ENCODE data around the gene S100A2.

The S100A2 gene

DNA sequence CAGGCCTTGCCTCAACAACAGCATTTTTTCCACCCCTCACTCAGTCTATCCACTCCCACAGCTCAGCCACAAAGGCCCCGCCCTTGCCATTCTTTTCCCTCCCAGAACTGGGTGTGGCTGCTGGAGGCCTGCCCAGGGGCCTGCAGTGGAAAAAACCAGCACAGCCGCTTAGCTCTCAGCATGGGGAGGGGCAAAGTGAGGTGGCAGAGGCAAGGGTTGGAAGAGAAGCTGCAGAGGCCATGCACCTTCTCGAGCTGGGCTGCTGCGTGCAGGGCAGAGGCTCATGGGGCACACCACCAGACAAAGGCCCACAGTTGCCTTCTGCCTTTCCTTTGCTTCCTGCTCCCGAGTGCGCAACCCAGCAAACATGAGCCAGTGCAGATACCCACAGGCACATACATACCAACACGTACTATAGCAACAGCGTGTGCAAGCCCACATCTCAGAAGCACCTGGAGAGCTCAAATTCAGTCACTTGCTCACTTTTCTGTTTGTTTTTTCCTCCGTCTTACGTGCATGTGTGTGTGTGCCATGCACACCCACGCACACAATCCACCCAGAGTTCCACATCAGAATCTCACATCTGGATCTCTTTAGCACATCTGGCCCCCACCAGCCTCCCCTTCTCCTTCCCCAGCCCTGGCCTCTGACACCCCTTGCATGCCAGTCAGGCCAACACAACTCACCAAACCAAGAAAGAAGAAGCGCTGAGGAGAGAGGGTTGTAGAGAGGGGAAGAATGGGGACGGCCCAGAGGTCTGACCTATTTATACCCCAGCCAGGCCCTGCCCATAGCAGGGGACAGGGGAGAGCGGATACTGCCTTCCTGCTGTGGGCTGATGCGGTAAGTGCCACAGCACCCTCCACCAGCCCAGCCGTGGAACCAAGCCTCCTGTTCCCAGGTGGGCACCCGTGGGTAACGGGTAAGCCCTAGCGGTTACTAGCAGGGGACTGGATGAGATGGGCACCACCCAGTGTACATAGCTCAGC is 20.3 kb downstream of the S100A2 start, which contains the start of gene S100A4:
Gene S100A4 (minus strand): TSS at position 740 of the 989 bp plus-strand sequence. CDS start 1,012 bp downstream, outside the sequence.
- peak; percentile 84 for DNase-seq (ENCODE audit: low read depth)

GRCh38 chr1:153544453-153545066 is 21.1 kb downstream of the S100A2 start:
- no peak for DNase-seq (ENCODE audit: low read depth)

- DNase-seq (ENCODE audit: low read depth), result no peak
Measured at GRCh38 chr1:153543736-153544135, 21.9 kb downstream of the S100A2 start.

- DNase-seq (ENCODE audit: low read depth), result no peak
Measured at GRCh38 chr1:153542956-153543711, 22.5 kb downstream of the S100A2 start.

- DNase-seq (ENCODE audit: low read depth), result no peak
Measured at GRCh38 chr1:153541641-153542590, 23.7 kb downstream of the S100A2 start.

DNA sequence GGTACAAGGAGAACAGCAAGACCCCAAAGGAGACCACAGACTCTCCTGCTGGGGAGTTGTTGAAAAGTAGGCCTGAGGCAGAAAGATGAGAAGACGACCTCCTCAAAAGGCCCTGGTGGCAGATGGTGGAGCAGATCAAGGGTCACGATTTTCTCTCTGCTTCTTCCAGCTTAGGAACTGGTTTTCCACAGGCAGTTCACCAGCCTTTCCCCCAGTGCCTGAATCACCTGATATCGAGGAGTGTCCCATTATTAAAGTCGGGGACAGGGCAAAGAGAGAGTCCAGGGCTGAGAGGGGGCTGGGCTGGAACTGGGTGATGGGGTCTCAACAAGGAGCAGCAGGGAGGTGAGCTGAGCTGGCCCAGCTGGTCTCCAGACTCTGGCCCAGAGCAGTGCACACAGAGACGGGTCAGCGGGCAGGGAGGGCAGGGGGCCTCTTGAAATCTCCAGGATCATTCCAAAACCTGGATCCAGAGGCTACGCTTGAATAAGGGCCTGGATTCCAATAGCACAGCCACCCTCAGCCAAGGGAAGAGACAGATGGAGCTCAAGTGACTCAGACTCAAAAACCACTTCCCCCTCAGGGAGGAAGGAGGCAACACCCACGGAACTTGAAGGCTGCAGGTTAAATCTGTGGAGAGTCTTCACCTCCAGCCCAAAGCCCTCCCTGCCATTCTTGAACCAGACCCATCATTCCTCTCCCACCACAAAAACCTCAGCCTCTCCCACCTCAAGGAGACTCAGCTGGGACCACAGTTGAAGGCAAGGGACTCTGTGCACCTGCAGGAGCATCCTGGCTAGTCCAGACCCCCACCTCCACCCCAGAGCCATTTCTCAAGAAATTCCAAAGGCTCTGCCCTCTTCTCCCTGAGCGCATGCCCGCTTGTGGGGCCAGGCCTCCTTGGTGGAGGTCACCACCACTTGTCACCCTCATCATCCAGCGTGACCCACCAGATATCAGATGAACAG is 25.0 kb downstream of the S100A2 start, which contains the start of gene S100A5:
Gene S100A5 (minus strand): TSS at position 541 of the 968 bp plus-strand sequence. CDS start 743 bp downstream, outside the sequence.
- peak; percentile 50 for DNase-seq (ENCODE audit: low read depth)

GRCh38 chr1:153539395-153540093 is 26.1 kb downstream of the S100A2 start:
- DNase-seq (ENCODE audit: low read depth), result no peak

DNA sequence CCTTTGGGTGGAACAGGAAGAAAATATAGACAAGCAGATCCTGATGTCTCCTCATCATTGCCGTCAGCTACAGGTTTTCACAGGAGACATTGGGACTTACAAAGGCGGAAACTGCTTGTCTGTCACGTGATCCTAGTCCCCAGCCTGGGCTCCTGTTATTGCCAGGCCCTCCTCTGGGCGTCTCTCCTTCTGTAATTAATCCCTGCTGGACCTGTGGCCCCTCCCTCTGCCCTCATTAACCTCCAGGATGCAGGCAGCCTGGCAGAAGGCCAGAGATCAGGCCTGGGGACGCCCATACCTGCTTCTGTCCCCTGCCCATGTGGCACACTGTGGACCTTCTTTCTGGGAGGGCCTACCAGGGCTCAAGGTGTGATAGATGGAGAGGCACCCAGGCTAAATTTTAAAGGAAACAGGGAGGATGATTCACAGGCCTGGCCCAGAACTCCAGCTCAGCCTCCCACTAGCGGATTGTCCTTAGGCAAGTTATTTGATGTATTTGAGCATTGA is 27.3 kb downstream of the S100A2 start:
- DNase-seq (ENCODE audit: low read depth), result no peak

GRCh38 chr1:153537376-153537730 is 28.3 kb downstream of the S100A2 start:
- no peak for DNase-seq (ENCODE audit: low read depth)

GRCh38 chr1:153536671-153537375 is 28.8 kb downstream of the S100A2 start:
- no peak for DNase-seq (ENCODE audit: low read depth)

GRCh38 chr1:153536012-153536670 is 29.5 kb downstream of the S100A2 start:
- DNase-seq (ENCODE audit: low read depth), result peak; percentile 67

DNA sequence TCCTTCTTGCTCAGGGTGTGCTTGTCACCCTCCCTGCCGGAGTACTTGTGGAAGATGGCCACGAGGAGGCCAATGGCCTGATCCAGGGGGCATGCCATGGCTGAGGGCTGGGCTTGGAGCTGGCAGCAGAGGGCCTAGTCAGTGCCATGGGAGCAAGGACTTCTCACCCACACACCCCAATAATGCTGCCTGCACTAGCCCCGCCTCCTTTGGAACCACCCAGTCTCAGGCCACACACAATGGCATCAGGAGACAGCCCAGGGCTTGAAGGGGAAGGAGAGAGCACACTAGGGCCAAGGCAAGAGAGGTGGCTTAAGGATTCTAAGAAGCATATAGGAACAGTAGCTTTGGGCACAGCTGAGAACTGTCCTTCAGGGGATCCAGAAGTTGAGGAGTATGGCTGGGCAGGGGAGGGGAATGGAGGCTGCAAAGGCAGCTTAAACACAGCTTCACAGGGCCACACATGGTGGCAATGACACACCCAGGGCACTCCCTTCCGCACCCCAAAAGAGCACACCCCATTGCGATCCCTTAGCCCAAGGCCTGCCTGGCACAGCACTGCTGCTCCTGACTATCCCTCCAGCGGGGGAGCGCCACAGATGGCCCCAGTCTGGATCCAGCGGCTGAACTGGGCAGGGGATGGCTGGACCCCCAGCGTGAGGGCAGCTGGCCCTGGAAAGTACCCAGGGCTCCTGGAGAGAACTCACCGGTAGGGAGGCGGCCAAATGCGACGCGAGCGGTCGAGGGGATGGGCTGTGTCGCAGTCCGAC is 30.2 kb downstream of the S100A2 start, which contains the start of gene S100A6:
Gene S100A6 (minus strand): TSS at position 750 of the 770 bp plus-strand sequence. CDS start 652 bp downstream, at position 98.
- no peak for DNase-seq (ENCODE audit: low read depth)

DNA sequence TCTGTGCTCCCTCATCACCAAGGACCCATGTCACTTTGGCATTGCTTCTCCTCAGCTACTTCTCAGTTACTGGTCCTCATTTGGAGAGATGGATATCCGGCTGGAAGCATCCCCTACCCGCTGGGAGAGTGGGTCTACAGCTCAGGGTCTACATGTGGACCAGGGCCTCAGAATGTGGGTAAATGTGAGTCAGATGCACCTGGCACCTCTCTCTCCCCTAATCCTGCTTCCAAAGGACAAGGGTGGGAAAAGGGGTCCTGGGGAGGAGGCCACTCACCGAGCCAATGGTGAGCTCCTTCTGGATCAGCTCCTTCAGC is 30.8 kb downstream of the S100A2 start:
- no peak for DNase-seq (ENCODE audit: low read depth)

DNA sequence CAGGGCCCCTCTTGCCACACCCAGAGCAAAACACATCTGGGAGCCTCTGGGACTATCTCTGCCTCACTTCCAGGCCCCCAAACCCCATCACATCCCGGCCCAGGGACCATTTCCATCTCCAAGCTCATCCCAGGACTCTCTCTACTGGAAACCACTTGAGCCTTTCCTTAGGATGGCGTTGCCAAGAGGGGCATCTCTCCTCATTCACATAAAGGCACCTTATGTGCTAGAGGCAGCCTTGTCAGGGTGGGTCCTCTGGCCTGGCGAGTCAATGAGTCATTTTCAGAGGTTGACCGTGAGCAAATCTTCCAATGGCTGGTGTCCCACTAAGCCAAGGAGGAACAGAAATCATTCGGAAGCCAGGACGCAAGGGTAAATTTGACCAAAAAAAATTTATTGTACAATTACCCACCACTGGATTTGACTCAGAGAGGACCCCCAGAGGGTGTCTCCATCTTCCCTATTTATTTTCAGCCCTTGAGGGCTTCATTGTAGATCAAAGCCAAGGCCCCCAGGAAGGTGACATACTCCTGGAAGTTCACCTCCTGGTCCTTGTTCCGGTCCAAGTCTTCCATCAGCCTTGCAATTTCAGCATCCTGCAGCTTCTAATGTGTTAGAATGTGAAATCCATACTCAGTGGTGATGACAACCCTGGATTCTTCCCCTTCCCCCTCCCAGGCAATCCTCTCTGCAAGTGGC is 31.3 kb downstream of the S100A2 start:
- DNase-seq (ENCODE audit: low read depth), result no peak

GRCh38 chr1:153533689-153534201 is 31.9 kb downstream of the S100A2 start:
- DNase-seq (ENCODE audit: low read depth), result no peak

Measured in stimulated activated CD8-positive, alpha-beta memory T cell treated with anti-CD3 and anti-CD28 coated beads, Interleukin-12 subunit alpha, Interleukin-12 subunit beta, amount 100 ng/mL, for 1 hour (primary cell).